ENCODE results near the gene CRLF1. TPM values are rescaled to one million over a fixed set of nuclear protein-coding genes. Genes with fewer than 3 reads are reported as not detected.

The CRLF1 gene
- total RNA-seq, 1 donor from 2014 or later, result 23.4 TPM

DNA sequence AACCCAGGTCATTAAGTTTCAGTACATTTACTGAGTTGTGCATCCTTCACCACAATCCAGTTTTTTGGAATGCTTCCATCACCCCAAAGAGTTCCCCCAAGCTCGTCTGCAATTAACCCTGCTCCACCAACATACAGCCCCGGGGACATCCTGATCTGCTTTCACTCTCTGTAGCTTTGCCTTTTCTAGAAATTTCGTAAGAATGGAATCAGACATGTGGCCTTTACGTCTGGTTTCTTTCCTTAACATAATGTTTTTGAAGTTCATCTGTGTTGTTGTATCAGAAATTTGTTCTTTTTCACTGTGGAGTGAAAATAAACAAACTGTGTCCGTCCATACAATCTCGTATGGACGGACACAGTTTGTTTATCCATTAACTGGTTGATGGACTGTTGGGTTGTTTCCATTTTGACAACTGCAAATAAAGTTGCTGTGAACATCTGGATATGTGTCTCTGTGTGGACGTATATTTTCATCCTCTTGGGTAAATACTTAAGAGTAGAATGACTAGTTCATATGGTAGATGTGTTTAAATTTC lies 33.2 kb upstream of the CRLF1 start:
- Histone ChIP-seq H3K36me3 (no peaks in the 10 kb centered on the region), H3K4me1 (peaks cover 20% of the 10 kb centered on the region), H3K27ac (no peak overlapping the region), H3K27me3 (no peaks in the 10 kb centered on the region), H3K4me3 (no peak overlapping the region), H3K9me3 (no peaks in the 10 kb centered on the region)
- ATAC-seq (no peak), DNase-seq (no peak)
- intact Hi-C loops (cut with DNase I), result no loop called here
- TF ChIP-seq, protein P1, sequence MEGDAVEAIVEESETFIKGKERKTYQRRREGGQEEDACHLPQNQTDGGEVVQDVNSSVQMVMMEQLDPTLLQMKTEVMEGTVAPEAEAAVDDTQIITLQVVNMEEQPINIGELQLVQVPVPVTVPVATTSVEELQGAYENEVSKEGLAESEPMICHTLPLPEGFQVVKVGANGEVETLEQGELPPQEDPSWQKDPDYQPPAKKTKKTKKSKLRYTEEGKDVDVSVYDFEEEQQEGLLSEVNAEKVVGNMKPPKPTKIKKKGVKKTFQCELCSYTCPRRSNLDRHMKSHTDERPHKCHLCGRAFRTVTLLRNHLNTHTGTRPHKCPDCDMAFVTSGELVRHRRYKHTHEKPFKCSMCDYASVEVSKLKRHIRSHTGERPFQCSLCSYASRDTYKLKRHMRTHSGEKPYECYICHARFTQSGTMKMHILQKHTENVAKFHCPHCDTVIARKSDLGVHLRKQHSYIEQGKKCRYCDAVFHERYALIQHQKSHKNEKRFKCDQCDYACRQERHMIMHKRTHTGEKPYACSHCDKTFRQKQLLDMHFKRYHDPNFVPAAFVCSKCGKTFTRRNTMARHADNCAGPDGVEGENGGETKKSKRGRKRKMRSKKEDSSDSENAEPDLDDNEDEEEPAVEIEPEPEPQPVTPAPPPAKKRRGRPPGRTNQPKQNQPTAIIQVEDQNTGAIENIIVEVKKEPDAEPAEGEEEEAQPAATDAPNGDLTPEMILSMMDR (IDR thresholded peaks at IDR 0.05), result no peak

DNA sequence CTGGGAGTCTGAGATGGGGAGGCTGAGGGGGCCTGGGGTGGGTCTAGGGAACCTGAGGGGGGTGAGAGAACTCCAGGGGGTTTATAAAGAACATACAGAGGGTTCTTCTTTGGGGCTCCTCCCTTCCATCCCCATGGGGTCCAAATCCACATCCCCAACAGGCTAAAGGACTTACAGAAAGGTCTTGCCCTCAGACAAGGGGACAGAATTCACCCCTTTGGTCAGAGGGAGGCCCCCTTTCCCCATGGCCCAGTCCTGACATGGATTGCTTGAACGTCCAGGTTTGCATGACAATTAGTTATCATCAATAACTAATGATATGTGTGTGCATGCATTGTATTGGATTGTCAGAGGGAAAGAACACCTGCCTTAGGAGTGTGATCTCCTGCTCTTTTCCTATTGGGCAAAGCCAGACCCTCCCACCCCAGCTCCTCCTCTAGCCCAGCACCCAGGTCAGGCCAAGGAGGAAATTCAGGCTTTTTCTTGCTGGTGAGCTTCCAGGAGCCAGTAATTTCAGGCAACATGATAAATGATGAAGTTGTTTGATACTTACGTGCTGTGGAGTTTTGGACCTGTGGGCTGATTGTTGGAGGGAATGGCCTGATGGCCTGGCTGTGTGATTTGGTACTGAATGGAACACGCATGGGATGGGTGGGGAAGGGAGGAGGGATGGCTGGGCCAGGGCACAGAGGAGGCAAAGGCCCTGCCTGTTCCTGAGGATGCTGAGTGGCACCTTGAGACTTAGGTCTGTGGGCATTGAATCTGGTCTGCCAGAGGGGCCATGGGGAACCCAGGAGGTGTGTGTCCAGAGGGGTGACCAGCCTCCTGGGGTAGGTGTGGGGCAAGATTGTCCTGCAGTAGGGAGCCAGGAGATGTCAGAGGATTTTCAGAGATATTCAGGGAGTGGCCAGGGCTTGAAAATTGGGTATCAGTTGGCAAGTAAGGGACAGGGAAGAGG lies 31.4 kb upstream of the CRLF1 start:
- H3K27ac ChIP-seq, result peak overlapping the region; percentile 87
- no peaks in the 10 kb centered on the region for H3K27me3 ChIP-seq
- H3K9me3 ChIP-seq, result no peaks in the 10 kb centered on the region
- ATAC-seq (peak; percentile 7), DNase-seq (no peak)
- intact Hi-C loops (cut with DNase I), result no loop called here
- no peaks in the 10 kb centered on the region for H3K36me3 ChIP-seq
- peaks cover 20% of the 10 kb centered on the region for H3K4me1 ChIP-seq
- H3K4me3 ChIP-seq, result peak overlapping the region; percentile 71
- TF ChIP-seq, protein P1 (IDR thresholded peaks at IDR 0.05), result no peak

DNA sequence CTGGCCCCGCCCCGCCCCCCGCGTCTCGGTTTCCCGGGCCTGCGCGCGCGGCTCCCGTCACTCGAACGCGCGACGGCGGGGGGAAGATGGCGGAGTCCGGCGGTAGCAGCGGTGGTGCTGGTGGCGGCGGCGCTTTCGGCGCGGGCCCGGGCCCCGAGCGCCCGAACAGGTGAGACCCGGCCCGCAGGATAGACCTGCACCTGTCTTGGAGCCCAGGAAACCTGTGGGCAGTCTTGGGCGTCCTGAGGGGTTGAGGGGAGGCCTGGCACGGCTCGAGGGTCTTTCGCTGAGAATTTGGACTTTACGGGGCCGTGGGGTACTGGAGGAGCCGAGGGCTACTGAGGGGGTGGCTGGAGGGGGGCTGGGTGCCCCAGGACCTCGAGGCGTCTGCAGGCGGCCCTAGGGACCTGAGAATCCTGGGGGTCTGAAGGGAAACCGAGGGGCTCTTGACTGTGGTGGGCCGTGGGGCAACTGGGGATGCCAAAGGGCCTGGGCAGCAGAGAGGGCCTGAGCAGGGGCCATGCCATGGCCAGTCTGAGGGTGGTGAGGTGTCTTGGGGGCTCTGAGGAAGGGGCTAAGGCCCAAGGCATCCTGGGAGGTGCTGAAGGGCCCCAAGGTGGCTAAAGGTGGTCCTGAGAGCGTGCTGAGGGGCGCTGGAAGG lies 30.5 kb upstream of the CRLF1 start, which contains the start of gene KLHL26:
Gene KLHL26, plus strand, starts transcription at position 60 of the 661 bp plus-strand sequence. Its CDS starts 27 bp downstream, at position 87.
- Histone ChIP-seq H3K4me3 (peak within 1 kb of the TSS; percentile 71), H3K27me3 (no peaks in the 10 kb centered on the region), H3K27ac (peak within 1 kb of the TSS; percentile 87), H3K36me3 (no peaks in the 10 kb centered on the region), H3K4me1 (peaks cover 20% of the 10 kb centered on the region), H3K9me3 (no peaks in the 10 kb centered on the region)
- TF ChIP-seq, protein P1 (IDR thresholded peaks at IDR 0.05), result no peak
- DNase-seq, result no peak
- no peak for ATAC-seq
- intact Hi-C loops (cut with DNase I), result no loop called here

DNA sequence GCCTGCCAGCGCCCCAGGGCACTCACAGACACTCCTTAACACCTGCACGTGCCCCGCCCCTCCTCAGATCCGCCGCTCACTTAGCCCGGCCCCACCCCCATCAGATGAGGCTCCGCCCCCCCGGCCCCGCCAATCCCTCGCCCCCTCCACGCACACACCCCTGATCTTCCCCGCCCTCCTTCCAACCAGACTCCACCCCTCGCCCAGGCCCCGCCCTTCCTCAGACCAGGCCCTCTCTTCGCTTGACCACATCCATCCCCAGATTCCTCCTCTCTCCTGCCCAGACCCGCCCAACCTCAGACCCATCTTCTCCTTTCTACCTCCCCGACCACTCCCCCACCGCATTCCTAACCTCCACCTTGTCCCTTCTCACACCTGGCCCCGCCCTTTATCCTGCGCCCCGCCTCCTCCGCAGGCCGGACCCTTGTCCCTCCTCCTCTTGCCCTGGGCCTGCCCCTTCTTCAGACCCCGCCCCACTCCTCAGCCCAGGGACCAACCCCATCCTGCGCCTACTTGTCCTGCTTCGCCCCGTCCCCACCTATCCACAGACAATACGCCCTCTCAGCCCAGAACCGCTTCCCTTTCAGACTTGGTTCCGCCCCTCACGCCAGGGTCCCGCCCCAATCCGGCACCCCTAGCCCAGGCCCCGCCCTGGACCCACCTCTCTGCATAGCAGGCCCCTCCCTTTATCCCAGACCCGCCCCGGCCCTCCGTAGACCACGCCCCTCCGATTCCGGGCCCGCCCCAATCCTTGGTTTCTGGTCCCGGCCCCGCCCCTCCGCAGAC lies 29.8 kb upstream of the CRLF1 start:
- DNase-seq, result peak; percentile 100
- H3K4me1 ChIP-seq, result peaks cover 20% of the 10 kb centered on the region
- intact Hi-C loops (cut with DNase I), result no loop called here
- TF ChIP-seq, protein P1 (IDR thresholded peaks at IDR 0.05), result no peak
- H3K36me3 ChIP-seq, result no peaks in the 10 kb centered on the region
- no peaks in the 10 kb centered on the region for H3K27me3 ChIP-seq
- peak overlapping the region; percentile 30 for H3K27ac ChIP-seq
- peak; percentile 95 for ATAC-seq
- H3K4me3 ChIP-seq, result peak overlapping the region; percentile 71
- no peaks in the 10 kb centered on the region for H3K9me3 ChIP-seq

DNA sequence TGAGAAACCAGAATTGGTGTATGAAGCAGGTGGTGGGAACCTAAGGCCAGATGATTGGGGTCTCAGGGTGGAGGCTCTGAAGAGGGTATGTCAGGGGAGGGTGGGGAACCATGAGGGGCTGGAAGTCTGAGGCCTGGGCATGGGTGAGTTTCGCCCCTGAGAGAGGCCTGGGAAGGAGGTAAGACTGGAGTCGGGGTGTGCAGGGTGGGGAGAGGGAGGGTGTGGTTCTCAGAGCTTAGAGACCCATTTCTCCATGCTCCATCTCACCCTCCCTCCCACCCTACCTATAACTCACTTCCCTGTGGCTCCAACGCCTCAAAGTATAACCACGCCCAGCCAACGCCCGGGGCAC lies 29.2 kb upstream of the CRLF1 start:
- DNase-seq (no peak), ATAC-seq (no peak)
- Histone ChIP-seq H3K4me1 (peaks cover 20% of the 10 kb centered on the region), H3K27ac (no peak overlapping the region), H3K27me3 (no peaks in the 10 kb centered on the region), H3K4me3 (peak overlapping the region; percentile 71), H3K36me3 (no peaks in the 10 kb centered on the region), H3K9me3 (no peaks in the 10 kb centered on the region)
- TF ChIP-seq, protein P1 (IDR thresholded peaks at IDR 0.05), result no peak
- intact Hi-C loops (cut with DNase I), result no loop called here
